DMS114 treated with DMSO at 0.1 percent for 48 hours (cell line): ENCODE data around the gene IGFBP5.

Experiments
- DNase-seq: peaks from one replicate; lab custom pipeline; 2025; ENCODE audit not compliant: unreplicated experiment; lab: John Stamatoyannopoulos, UW

The IGFBP5 gene

GRCh38 chr2:216690456-216690852 lies 4.9 kb downstream of the IGFBP5 start:
- no peak for DNase-seq

GRCh38 chr2:216689397-216689796 lies 6.0 kb downstream of the IGFBP5 start:
- DNase-seq, result no peak

GRCh38 chr2:216688731-216689340 lies 6.5 kb downstream of the IGFBP5 start:
- DNase-seq, result no peak

- DNase-seq, result no peak
Observed at GRCh38 chr2:216687646-216688045, 7.7 kb downstream of the IGFBP5 start.

- DNase-seq, result no peak
Observed at GRCh38 chr2:216687111-216687510, 8.2 kb downstream of the IGFBP5 start.

GRCh38 chr2:216685327-216685875 lies 9.9 kb downstream of the IGFBP5 start:
- no peak for DNase-seq

- DNase-seq, result no peak
Observed at GRCh38 chr2:216683846-216684245, 11.5 kb downstream of the IGFBP5 start.

GRCh38 chr2:216681683-216682082 lies 13.7 kb downstream of the IGFBP5 start:
- DNase-seq, result no peak

- DNase-seq, result no peak
Observed at GRCh38 chr2:216680951-216681629, 14.3 kb downstream of the IGFBP5 start.

GRCh38 chr2:216679658-216680024 lies 15.7 kb downstream of the IGFBP5 start:
- DNase-seq, result no peak

GRCh38 chr2:216678813-216679657 lies 16.3 kb downstream of the IGFBP5 start:
- DNase-seq, result no peak

- DNase-seq, result no peak
Observed at GRCh38 chr2:216678098-216678465, 17.3 kb downstream of the IGFBP5 start.

- no peak for DNase-seq
Observed at GRCh38 chr2:216677439-216678097, 17.8 kb downstream of the IGFBP5 start.

- no peak for DNase-seq
Observed at GRCh38 chr2:216676630-216677029, 18.7 kb downstream of the IGFBP5 start.

GRCh38 chr2:216674376-216674775 lies 21.0 kb downstream of the IGFBP5 start:
- no peak for DNase-seq

GRCh38 chr2:216673609-216674008 lies 21.7 kb downstream of the IGFBP5 start:
- DNase-seq, result no peak

- no peak for DNase-seq
Observed at GRCh38 chr2:216673021-216673420, 22.3 kb downstream of the IGFBP5 start.

GRCh38 chr2:216672466-216672865 lies 22.9 kb downstream of the IGFBP5 start:
- no peak for DNase-seq

GRCh38 chr2:216671791-216672343 lies 23.5 kb downstream of the IGFBP5 start:
- no peak for DNase-seq

- no peak for DNase-seq
Observed at GRCh38 chr2:216671081-216671411, 24.3 kb downstream of the IGFBP5 start.
